Thymus (tissue), 11 donors: ENCODE data around the gene KLHDC4. TPM values are rescaled to one million over a fixed set of nuclear protein-coding genes. Genes with fewer than 3 reads are reported as not detected.
"Not testable (repeated sequence)": the region's sequence is repeated elsewhere in the genome, so short reads cannot be mapped to it uniquely, and the experiment has no call there.

Experiments
- DNase-seq, 9 donors: peaks; one replicate each; pipeline ENCODE4 v3.0.0-alpha.2; 2013; ENCODE audit warnings: low spot score in 9 of 9, low read depth in 6 of 9, missing footprints in 1 of 9
- H3K27ac ChIP-seq, 2 donors: one replicate each; pipeline ENCODE4 v1.5.1; 2013; ENCODE audit warnings: control low read depth in 1 of 2, low read depth in 1 of 2, low read length in 1 of 2, mild to moderate bottlenecking in 1 of 2, moderate library complexity in 1 of 2
- H3K27me3 ChIP-seq, 2 donors: one replicate each; pipeline ENCODE4 v1.5.1; 2013; ENCODE audit warnings: low read length in 1 of 2; ENCODE audit not compliant: control insufficient read depth in 2 of 2, insufficient read depth in 1 of 2
- H3K36me3 ChIP-seq, 2 donors: one replicate each; pipeline ENCODE4 v1.5.1; 2013; ENCODE audit warnings: low read length in 1 of 2, mild to moderate bottlenecking in 1 of 2, moderate library complexity in 1 of 2; ENCODE audit not compliant: control insufficient read depth in 2 of 2, insufficient read depth in 2 of 2
- H3K4me1 ChIP-seq, 2 donors: one replicate each; pipeline ENCODE4 v1.5.1; 2013; ENCODE audit warnings: low read length in 2 of 2; ENCODE audit not compliant: control insufficient read depth in 2 of 2, insufficient read depth in 2 of 2
- H3K4me3 ChIP-seq, 2 donors: one replicate each; pipeline ENCODE4 v1.5.1; 2013; ENCODE audit warnings: low read length in 2 of 2, control low read depth in 1 of 2, mild to moderate bottlenecking in 1 of 2
- H3K9me3 ChIP-seq, 2 donors: one replicate each; pipeline ENCODE4 v1.5.1; 2013; ENCODE audit warnings: low read length in 1 of 2, mild to moderate bottlenecking in 1 of 2; ENCODE audit not compliant: control insufficient read depth in 2 of 2, insufficient read depth in 1 of 2
- WGBS: extraction: QIAGEN DNeasy Blood & Tissue Kit; methylation state at CpG from one replicate; pipeline ENCODE4 v1.1.7; 2013; 5-methylcytosine and 5-hydroxymethylcytosine counted together
- polyA plus RNA-seq: library from polyadenylated mRNA; stranded (reverse); fragments of 200-250 nt; gene quantifications from one replicate; pipeline ENCODE4 v1.2.3, GENCODE V29; 2013
- total RNA-seq: library from RNA; stranded (reverse); fragments of 120-200 nt; gene quantifications from one replicate; pipeline ENCODE4 v1.2.4, GENCODE V29; 2013
- donor health status: healthy.

KLHDC4 gene
- total and polyA plus RNA-seq, 2 donors = 30.0 to 58.3 TPM

DNA sequence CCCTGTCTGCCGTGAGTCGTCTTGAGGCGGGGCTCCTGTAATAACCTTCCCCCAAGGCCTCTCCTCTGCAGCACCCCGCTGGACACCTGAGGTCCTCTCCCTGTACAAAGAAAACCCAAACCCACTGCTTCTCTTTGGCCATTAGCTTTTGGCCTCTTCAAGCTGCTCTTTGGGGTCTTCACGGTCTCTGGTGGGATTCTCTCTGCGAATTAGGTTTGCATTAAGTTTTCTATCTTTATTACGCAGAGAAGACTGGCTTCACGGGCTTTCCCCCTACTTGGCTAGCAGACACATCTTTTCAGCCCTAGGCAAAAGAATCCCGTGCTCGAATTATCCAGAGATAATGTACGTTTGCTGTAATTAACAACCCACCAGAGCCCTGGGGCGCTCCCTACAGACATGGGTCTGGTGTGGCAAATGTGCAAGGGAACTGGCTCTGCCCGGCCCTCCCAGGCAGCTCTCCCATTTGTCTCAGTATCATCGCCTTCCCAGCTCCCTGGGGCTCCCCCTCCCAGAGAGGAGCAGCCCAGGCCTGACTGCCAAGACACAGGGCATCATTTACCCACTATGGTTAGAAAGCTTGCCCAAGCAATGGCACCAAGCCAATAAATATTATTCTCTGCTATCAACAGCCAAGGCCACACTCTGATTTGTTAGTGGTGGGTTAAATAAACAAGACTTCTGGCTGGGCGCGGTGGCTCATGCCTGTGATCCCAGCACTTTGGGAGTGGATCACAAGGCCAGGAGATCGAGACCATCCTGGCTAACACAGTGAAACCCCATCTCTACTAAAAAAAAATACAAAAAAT is 24.7 kb upstream of the KLHDC4 start:
- Histone ChIP-seq H3K27ac (no peak overlapping the region), H3K4me1 (no peaks in the 10 kb centered on the region), H3K4me3 (no peak overlapping the region), H3K9me3 (no peaks in the 10 kb centered on the region), H3K27me3 (peaks cover 0 to 3% of the 10 kb centered on the region in 2 donors), H3K36me3 (no peaks in the 10 kb centered on the region)
- 97% methylated on average over 17 of the region's 17 CpGs for WGBS
- DNase-seq = no peak

DNA sequence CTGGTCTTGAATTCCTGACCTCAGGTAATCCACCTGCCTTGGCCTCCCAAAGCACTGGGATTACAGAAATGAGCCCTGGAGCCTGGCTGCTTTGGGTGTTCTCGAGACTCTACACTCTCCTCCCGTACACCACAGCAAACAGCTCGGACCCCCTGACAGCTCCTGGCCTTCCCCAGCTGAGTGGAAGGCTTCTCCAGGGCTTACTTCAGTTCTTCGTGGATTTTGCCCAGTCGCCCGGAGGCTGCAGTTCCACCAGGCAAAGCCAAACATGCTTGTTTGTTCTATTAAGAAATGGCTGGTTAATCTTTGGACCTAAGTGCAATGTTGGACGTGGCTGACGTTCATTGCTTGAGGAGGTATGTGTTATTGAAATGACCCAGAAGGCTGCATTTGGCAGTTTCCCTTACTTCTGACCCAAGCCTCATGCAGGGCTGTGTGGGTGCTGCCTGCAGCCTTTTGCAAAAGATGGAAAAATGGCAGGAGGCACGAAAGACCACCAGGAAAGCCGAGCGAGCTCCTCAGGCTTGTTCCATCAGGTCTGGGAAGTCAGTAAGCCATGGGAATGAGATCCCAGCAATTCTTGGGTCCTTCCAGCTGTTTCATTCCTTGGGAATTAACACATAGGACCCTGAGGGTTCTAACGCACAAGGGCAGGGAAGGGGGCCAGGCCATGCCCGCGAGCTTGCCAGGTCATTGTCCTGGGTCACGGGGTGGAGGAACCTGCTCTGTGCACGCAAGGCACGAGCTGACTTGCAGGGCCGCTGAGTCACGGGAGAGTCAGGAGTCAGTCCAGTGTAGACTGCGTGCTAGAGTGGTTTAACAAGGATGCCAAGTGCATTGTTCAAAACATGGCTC is 23.9 kb upstream of the KLHDC4 start:
- DNase-seq = no peak
- WGBS = 97% methylated on average over 20 of the region's 20 CpGs

DNA sequence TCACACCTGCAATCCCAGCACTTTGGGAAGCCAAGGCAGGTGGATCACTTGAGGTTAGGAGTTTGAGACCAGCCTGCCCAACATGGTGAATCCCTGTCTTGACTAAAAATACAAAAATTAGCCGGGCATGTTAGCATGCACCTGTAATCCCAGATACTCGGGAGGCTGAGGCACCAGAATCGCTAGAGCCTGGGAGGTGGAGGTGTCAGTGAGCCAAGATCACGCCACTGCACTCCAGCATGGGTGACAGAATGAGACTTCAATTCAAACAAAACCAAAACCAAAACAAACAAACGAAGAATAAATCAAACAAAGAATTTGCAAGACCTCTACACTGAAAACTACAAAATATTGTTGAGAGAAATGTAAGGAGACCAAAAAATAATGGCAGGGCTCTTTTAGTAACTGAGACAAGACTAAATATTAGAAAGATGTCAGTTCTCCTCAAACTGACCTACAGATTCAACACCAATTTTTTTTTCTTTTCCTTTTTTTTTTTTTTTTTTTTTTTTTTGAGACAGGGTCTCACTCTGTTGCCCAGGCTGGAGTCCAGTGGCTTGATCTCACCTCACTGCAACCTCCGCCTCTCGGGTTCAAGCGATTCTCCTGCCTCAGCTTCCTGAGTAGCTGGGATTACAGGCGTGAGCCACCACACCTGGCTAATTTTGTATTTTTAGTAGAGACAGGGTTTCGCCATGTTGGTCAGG is 23.1 kb upstream of the KLHDC4 start:
- H3K27me3 ChIP-seq, H3K27ac ChIP-seq, H3K4me1 ChIP-seq, DNase-seq, H3K9me3 ChIP-seq, H3K36me3 ChIP-seq, H3K4me3 ChIP-seq: not testable (repeated sequence)
- 94% methylated on average over 10 of the region's 10 CpGs for WGBS

More for the DNA sequence above, 23.9 kb upstream of the KLHDC4 start:
- Histone ChIP-seq H3K4me3 (no peak overlapping the region), H3K9me3 (no peaks in the 10 kb centered on the region), H3K27ac (no peak overlapping the region), H3K36me3 (no peaks in the 10 kb centered on the region), H3K4me1 (no peaks in the 10 kb centered on the region), H3K27me3 (peaks cover 0 to 3% of the 10 kb centered on the region in 2 donors)

DNA sequence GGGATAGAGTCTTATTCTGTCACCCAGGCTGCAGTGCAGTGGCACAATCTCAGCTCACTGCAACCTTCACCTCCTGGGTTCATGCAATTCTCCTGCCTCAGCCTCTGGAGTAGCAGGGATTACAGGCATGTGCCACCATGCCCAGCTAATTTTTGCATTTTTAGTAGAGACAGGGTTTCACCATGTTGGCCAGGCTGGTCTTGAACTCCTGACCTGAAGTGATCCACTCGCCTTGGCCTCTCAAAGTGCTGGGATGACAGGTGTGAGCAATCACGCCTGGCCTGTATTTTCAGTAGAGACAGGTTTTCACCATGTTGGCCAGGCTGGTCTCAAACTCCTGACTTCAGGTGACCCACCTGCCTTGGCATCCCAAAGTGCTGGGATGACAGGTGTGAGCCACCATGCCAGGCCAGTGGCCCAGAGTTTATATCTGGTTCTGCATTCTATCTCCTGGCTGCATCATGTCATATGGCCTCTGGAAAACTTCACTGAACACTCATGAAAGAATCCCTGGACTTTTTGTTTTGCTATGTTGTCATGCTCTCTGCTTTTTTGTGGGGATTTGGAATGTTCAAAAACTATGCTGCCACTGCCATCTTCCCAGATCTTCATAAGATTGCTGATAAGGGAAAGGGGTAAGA is 21.8 kb upstream of the KLHDC4 start:
- WGBS = 97% methylated on average over 2 of the region's 2 CpGs
- H3K27me3 ChIP-seq, H3K4me1 ChIP-seq, DNase-seq, H3K4me3 ChIP-seq, H3K9me3 ChIP-seq, H3K36me3 ChIP-seq, H3K27ac ChIP-seq: not testable (repeated sequence)

DNA sequence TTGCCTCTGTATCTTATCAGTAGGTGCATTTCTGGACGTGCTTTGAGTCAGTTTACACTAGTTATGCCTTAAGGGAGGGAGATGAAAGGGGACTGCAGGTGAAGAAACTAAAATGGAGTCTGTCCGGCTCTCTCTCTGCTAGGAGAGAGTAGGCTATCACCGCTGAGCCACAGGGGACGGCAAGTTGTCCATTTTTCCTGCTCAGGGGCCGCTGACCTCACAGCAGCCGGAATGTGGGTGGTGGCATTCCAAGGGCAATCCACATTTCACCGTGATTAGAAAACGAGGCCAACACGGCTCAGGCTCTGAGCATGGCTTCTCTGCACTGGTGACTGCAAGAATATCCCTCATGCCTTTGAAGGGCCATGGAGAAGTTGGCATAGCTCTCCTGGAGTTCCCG is 19.0 kb upstream of the KLHDC4 start:
- Histone ChIP-seq H3K36me3 (no peaks in the 10 kb centered on the region), H3K9me3 (no peaks in the 10 kb centered on the region), H3K27ac (no peak overlapping the region), H3K4me1 (peaks cover 16 to 17% of the 10 kb centered on the region in 2 donors), H3K4me3 (no peak overlapping the region), H3K27me3 (peaks cover 0 to under 1% of the 10 kb centered on the region in 2 donors)
- WGBS = 93% methylated on average over 10 of the region's 10 CpGs
- no peak for DNase-seq

DNA sequence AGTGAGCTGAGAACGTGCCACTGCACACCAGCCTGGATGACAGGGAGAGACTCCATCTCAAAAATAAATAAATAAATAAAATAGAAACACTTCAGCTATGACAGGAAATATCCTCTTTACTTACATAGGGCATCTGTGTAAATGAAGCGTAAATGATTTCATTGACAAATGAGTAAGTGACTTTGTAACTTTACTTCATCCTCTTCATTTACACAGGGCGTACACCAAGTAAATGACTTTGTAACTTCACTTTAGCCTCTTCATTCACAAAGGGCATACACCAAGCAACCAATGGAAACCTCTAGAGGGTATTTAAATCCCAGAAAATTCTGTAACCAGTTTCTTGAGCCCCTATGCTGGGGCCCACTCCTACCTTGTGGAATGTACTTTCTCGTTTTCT is 16.2 kb upstream of the KLHDC4 start:
- Histone ChIP-seq H3K36me3 (no peaks in the 10 kb centered on the region), H3K27ac (no peak overlapping the region), H3K4me1 (peaks cover 19 to 38% of the 10 kb centered on the region in 2 donors), H3K4me3 (no peak overlapping the region), H3K9me3 (no peaks in the 10 kb centered on the region), H3K27me3 (no peaks in the 10 kb centered on the region)
- DNase-seq = no peak
- WGBS = over 99% methylated on average over 4 of the region's 4 CpGs

DNA sequence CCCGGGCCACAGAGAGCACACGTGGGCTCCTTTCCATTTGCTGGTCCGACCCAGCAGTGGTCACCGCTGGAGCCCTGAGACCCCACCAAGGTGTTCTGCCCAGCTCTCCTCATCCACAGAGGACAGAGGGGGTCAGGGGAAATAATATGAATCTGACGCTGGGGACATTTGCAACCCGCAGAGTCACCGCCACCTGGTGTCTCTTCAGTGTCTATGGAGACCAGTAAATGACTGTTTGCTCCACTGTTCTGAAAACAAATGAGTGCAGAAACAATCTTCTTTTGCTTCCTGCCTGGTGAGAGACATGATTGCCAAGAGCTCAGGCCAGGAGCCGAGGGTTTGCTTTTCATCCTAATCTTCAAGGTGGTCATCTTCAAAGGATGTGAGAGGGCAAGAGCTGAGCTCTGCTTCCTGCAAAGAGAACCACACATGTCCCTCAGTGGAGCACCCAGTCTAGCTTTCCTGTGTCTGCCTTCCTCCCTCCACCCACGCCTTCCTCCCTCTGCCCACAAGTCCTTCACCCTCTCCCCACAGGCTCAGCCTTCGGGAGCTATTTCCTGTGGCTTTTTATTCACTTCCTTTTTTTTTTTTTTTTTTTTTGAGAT is 14.7 kb upstream of the KLHDC4 start:
- DNase-seq = peak in 6 of 9 donors; percentile 40 to 78 (median 56)
- no peaks in the 10 kb centered on the region for H3K36me3 ChIP-seq
- H3K4me3 ChIP-seq = no peak overlapping the region
- peaks cover 19 to 38% of the 10 kb centered on the region in 2 donors for H3K4me1 ChIP-seq
- WGBS = 42% methylated on average over 10 of the region's 10 CpGs
- H3K27ac ChIP-seq = peak overlapping the region; percentile 36 to 72
- no peaks in the 10 kb centered on the region for H3K27me3 ChIP-seq
- no peaks in the 10 kb centered on the region for H3K9me3 ChIP-seq

DNA sequence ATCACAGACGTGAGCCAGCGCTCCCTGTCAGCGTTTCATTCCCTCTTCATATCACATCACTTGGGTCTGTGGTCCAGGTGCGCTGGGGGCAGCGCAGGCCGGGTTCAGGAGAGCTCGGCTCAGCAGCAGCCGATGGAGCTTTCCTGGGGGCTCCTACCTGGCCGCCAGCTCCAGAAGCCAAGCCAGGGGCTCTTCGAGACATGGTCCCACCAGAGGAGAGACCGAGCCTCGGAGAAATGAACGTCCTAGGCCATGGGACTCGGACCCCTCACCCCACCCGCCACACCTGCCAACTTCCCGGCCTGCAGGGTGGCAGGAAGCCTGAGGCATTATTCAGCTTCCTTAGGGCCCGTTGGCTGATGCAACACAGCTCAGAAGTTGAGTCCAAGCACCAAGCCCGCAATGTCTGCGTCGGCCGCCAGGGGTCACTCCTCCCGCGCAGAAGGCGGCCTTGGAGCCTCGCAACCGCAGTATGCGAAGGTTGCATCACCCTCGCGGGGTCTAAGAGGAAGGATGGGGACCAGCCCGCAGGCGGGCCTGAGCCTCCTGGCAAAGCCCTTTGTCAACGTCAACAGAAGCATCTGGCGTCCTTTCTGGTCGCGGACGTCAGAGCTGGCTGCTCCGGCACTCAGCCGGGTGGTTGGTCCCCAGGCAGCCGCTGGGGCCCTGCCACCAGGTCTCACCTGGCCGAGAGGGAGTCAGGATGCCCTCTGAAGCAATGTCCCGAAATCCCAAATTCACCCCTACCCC is 13.2 kb upstream of the KLHDC4 start:
- 25% methylated on average over 41 of the region's 41 CpGs for WGBS
- peaks cover 19 to 46% of the 10 kb centered on the region in 2 donors for H3K4me1 ChIP-seq
- no peaks in the 10 kb centered on the region for H3K36me3 ChIP-seq
- no peaks in the 10 kb centered on the region for H3K27me3 ChIP-seq
- H3K27ac ChIP-seq = peak overlapping the region in 1 of 2 donors; percentile 53
- no peak overlapping the region for H3K4me3 ChIP-seq
- H3K9me3 ChIP-seq = no peaks in the 10 kb centered on the region
- DNase-seq = peak; percentile 76 to 96 (median 86)
